ENCODE measurements around the gene CNTNAP3B.
"Not testable (repeated sequence)": the region's sequence is repeated elsewhere in the genome, so short reads cannot be mapped to it uniquely, and the experiment has no call there.

CNTNAP3B gene

DNA sequence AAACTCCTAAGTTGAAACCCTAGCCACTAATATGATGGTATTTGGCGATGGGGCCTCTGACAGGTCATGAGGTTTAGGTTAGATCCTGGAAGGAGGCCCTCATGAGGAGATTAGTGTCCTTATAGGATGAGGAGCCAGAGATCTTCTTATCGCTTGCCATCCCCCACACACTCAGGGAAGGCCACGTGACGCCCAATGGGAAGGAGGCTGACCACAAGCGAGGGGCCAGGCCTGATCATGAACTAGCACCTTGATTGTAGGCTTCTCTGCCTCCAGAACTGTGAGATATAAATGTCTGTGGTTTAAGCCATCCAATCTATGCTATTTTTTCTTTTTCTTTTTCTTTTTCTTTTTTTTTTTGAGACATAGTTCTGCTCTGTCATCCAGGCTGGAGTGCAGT, 254.7 kb downstream of the CNTNAP3B start:
- not testable (repeated sequence) for H3K27ac ChIP-seq (ENCODE audit: low read depth, low read length, poor library complexity, severe bottlenecking); H3K9me3 ChIP-seq (ENCODE audit: low read length); H3K4me3 ChIP-seq (ENCODE audit: low read depth, low read length, poor library complexity, severe bottlenecking); H3K79me2 ChIP-seq (ENCODE audit: insufficient read depth, low read length); H3F3A ChIP-seq (ENCODE audit: insufficient read depth, low read length); H2AFZ ChIP-seq (ENCODE audit: low read length); H3K36me3 ChIP-seq (ENCODE audit: insufficient read depth, low read length); H4K20me1 ChIP-seq (ENCODE audit: insufficient read depth, low read length); H3K9ac ChIP-seq (ENCODE audit: low read length); H3K27me3 ChIP-seq (ENCODE audit: insufficient read depth, low read length); H3K4me1 ChIP-seq (ENCODE audit: insufficient read depth, low read length, severe bottlenecking); H3K4me2 ChIP-seq (ENCODE audit: low read length); H3K9me2 ChIP-seq (ENCODE audit: low read depth, low read length)

DNA sequence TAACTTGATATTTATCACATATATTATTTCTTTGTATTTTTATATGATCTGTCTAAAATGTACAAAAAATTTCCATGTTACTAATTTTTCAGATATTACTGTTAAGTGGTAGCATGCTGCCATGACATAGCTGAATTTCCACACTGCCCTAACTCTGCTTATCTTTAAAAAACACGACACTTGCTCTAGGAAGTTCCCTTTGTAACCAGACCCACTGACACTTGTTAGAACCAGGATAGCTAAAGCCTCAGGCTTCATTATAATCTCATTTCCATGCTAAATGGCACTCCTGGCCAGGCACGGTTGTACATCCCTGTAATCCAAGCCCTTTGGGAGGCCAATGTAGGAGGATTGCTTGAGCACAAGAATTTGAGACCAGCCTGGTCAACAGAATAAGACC, 273.8 kb downstream of the CNTNAP3B start:
- not testable (repeated sequence) for H3K4me1 ChIP-seq (ENCODE audit: insufficient read depth, low read length, severe bottlenecking); H3K9me2 ChIP-seq (ENCODE audit: low read depth, low read length); H3F3A ChIP-seq (ENCODE audit: insufficient read depth, low read length); H3K4me2 ChIP-seq (ENCODE audit: low read length); H3K79me2 ChIP-seq (ENCODE audit: insufficient read depth, low read length); H3K36me3 ChIP-seq (ENCODE audit: insufficient read depth, low read length); H3K9ac ChIP-seq (ENCODE audit: low read length); H3K27ac ChIP-seq (ENCODE audit: low read depth, low read length, poor library complexity, severe bottlenecking); H2AFZ ChIP-seq (ENCODE audit: low read length); H3K27me3 ChIP-seq (ENCODE audit: insufficient read depth, low read length); H3K4me3 ChIP-seq (ENCODE audit: low read depth, low read length, poor library complexity, severe bottlenecking); H3K9me3 ChIP-seq (ENCODE audit: low read length); H4K20me1 ChIP-seq (ENCODE audit: insufficient read depth, low read length)

DNA sequence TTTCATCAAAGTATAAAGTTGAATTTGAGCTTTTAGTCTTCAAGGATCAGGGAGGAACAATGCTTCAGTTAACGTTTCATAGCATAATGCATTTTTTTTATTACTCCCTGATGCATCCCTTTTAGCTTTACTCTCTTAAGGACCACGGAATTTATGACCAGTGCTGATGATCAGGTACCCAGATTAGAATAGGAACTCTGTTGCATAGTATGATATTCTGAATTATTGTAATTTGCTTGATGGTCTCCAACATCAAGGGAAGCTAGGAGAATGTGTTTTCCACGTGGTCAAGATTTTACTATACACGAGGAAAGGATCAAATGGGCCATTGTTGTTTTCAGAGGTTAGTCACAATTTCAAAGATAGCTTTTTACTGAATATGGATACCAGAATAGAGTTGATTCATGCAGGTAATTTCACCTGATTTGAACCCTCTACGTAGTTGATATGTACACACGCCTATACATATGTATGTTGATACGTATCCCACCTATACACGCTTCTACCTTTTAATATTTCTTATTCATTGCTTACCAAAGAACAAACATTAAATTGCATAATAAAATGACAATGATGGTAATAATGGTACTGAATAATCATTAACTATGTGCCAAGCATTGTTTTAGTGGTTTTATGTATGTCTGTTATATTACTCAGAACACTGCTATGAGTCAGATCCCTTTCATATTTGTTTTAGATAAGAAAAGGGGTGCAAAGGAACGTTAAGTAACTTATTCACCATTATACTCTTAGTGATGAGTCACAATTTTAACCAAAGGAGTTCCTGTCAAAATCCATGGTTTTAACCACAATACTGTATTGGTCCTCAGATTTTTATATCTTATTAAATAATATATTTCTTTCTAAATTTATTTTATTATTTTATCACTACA, 277.1 kb downstream of the CNTNAP3B start:
- H3K9me2 ChIP-seq (ENCODE audit: low read depth, low read length); H4K20me1 ChIP-seq (ENCODE audit: insufficient read depth, low read length); H3K4me1 ChIP-seq (ENCODE audit: insufficient read depth, low read length, severe bottlenecking); H3F3A ChIP-seq (ENCODE audit: insufficient read depth, low read length); H3K9me3 ChIP-seq (ENCODE audit: low read length); H3K4me3 ChIP-seq (ENCODE audit: low read depth, low read length, poor library complexity, severe bottlenecking); H3K27ac ChIP-seq (ENCODE audit: low read depth, low read length, poor library complexity, severe bottlenecking); H2AFZ ChIP-seq (ENCODE audit: low read length); H3K9ac ChIP-seq (ENCODE audit: low read length); H3K4me2 ChIP-seq (ENCODE audit: low read length); H3K27me3 ChIP-seq (ENCODE audit: insufficient read depth, low read length); H3K36me3 ChIP-seq (ENCODE audit: insufficient read depth, low read length); H3K79me2 ChIP-seq (ENCODE audit: insufficient read depth, low read length): not testable (repeated sequence)

DNA sequence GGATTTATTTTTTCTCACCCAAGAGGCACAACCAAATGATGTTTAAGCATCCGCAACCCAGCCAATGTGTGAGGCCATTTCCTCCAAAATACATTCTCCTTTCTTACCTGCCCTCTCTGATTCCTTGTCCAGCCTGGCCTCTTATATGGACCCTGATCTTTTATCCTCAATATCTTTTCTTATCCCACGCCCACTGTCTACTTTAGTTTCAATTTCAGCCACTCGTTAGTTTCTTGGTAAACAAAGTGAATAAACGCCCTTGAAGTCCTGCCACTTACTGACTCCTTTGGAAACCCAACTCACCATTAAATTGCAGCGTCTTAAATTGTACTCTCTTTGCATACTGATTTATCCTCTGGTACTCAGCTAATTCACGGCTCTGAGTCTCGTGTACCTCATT, 281.4 kb downstream of the CNTNAP3B start:
- H3K4me2 ChIP-seq (ENCODE audit: low read length); H3F3A ChIP-seq (ENCODE audit: insufficient read depth, low read length); H3K79me2 ChIP-seq (ENCODE audit: insufficient read depth, low read length); H2AFZ ChIP-seq (ENCODE audit: low read length); H4K20me1 ChIP-seq (ENCODE audit: insufficient read depth, low read length); H3K4me3 ChIP-seq (ENCODE audit: low read depth, low read length, poor library complexity, severe bottlenecking); H3K9me2 ChIP-seq (ENCODE audit: low read depth, low read length); H3K36me3 ChIP-seq (ENCODE audit: insufficient read depth, low read length); H3K27me3 ChIP-seq (ENCODE audit: insufficient read depth, low read length); H3K9me3 ChIP-seq (ENCODE audit: low read length); H3K27ac ChIP-seq (ENCODE audit: low read depth, low read length, poor library complexity, severe bottlenecking); H3K4me1 ChIP-seq (ENCODE audit: insufficient read depth, low read length, severe bottlenecking); H3K9ac ChIP-seq (ENCODE audit: low read length): not testable (repeated sequence)
